Subcutaneous preadipocyte (primary cell): ENCODE results near the gene CER1. TPM values are rescaled to one million over a fixed set of nuclear protein-coding genes. Genes with fewer than 3 reads are reported as not detected.

ENCODE experiments used
- total RNA-seq: library from RNA; depleted of rRNA; stranded (reverse); fragments of >200 nt; gene quantifications from 2 replicates; pipeline ENCODE4 v1.2.3, GENCODE V29; 2012

The CER1 gene, protein sequence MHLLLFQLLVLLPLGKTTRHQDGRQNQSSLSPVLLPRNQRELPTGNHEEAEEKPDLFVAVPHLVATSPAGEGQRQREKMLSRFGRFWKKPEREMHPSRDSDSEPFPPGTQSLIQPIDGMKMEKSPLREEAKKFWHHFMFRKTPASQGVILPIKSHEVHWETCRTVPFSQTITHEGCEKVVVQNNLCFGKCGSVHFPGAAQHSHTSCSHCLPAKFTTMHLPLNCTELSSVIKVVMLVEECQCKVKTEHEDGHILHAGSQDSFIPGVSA
- not detected in 2 replicates for total RNA-seq

DNA sequence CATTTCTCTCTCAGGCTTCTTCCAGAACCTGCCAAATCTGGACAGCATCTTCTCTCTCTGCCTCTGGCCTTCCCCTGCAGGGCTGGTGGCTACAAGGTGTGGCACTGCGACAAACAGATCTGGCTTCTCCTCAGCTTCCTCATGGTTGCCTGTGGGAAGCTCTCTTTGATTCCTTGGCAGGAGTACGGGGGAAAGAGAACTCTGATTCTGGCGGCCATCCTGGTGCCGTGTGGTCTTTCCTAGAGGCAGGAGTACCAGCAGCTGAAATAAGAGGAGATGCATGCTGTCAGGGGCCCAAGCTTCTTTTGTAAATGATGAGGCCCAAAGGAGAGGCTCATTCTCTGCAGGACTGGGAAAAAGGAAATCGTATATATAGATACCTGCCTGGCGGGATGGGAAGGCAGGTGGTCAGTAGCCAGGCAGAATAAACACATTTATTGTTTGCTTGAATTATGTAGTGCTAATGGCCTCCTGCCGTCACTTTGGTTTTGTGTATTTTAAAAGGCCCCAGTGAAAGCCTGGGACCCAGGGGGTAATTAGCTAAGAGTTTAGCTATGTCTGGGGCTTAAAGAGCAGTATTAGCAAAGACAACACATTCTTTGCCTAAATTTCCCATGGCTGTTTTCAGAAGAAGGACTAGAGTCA lies at the start of gene CER1:
TSS of gene CER1 (minus strand) at position 343 of the 645 bp plus-strand sequence. CDS start at position 282, 61 bp downstream.

DNA sequence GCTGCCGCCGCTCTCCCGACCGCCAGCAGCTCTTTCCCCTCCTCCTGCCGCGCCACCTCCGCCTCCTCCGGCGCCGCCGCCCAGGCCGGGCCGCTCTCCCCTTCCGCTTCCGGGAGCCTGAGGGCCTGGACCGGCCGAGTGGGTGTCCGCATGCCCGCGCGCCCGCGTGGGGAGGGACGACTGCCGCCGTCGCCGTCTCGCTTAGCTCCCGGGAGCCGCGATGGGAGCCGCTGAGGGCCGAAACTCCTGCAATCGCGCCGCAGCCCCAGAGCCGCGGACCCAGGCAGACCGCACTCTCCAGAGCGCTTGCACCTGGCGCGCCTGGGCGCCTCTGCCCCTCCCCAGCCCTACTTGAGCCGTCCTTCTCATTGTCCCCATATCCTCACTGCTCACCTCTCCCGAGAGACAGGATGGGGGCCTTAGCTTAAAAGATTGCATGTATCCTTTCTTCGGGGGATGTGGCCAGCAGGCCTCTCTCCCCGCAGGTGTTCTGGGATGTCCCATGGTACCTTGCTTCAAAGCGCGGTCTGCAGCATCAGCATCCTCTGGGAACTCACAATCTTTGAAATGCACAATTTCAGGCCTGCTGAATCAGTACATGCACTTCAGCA lies 29.2 kb downstream of the CER1 start, which contains the start of gene ZDHHC21:
TSS of gene ZDHHC21 (minus strand) at position 182 of the 611 bp plus-strand sequence. CDS start 19,092 bp downstream, outside the sequence.

Other genes starting within 250 kb of the CER1 start
- gene ZDHHC21, start 29.3 kb downstream of the CER1 start, total RNA-seq = 7.0 and 8.4 TPM in 2 replicates
- gene FREM1, start 187.7 kb upstream of the CER1 start, total RNA-seq = 0.37 and 0.39 TPM in 2 replicates